ENCODE results near the gene EXOC6.
"Not testable (repeated sequence)": the region's sequence is repeated elsewhere in the genome, so short reads cannot be mapped to it uniquely, and the experiment has no call there.

Gene EXOC6

DNA sequence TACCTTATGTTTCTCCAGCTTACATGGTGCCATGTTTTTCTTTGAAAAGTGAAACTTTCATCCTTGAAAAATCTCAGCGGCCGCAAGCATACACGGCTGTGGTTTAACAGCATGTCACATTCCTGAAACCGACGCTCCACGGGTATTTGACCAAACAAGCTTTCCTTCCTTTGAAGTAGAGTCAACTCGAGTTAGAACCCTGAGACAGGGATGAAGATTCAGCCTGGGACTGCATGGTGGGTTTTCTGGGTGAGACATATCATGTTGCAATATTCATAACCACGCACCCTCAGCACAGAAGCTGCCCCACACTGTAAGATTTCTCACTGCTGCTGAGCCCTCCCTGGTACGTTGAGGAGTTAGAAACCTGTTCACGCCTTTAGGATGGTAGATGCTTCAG lies 233.5 kb downstream of the EXOC6 start:
- DNase-seq = no peak

DNA sequence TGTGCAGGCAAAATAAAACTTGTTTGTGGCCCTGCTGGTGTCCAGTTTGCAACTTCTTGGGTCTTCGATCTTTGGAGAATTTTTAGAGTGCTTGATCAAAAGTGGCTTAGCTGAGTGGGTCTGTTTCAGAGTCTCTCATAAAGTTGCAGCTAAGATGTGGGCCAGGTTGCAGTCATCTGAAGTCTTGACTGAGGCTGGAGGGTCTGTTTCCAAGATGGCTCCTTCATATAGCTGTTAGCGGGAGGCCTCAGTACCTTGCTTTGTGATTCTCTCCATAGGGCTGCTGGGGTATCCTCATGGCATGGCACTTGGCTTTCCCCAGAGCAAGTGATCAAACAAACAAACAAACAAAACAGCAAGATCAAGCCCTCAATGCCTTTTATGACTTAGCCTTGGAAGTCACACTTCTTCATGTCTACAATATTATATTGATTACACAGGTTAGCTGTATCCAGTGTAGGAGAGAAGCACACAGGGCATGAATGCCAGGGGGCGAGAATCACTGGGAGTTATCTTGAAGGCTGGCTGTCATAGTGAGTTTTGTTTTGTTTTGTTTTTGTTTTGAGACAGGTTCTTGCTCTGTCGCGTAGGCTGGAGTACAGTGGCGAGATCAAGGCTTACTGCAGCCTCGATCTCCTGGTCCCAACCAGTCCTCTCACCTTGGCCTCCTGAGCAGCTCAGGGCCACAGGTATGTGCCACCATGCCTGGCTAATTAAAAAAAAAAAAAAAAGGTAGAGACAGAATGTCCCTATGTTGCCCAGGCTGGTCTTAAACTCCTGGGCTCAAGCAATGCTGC lies 235.6 kb downstream of the EXOC6 start:
- no peak for DNase-seq

DNA sequence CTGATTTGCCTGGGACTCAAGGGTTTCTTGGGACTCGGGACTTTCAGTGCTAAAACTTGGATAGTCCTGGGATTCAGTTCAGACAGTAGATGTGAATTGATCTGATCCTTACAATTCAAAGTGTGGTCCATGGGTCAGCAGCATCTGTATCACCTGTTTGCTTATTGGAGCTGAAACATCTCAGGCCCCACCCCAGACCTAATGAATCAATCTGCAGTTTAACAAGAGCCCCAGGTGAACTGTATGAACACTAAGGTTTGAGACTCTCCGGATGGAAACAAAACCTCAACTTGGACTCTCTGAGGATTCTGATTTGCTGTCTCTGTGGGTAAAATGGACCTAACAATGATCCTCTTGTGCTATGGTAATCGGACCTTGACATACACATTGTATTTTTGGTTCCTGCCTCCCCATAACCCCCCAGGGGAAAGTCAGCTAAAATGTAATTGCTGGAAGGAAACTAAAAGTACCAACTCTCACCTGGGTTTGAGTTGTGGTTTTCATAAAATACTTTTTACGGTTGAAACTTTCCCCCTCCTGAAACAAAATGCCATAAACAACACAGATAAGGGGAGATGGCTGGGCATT lies 237.0 kb downstream of the EXOC6 start:
- no peak for DNase-seq

DNA sequence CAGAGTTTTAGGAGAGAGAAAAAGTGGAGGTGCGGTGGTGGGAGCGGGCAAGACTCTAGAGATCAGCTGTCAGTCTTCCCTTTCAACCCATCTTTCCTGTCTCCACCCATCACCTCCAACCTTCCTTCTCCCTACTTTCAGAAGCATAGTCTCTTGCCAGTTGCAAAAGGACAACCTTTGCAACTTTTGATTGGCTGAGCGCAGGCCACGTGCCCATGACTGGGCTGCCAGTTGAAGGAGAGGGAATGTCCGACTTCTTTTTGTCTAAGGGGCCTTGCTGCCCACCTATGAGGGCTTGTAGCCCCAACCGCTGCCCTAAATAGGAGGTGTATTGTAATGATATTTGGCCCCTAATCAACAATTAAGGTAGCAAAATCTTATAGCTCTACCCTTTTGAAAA lies 238.0 kb downstream of the EXOC6 start:
- no peak for DNase-seq

DNA sequence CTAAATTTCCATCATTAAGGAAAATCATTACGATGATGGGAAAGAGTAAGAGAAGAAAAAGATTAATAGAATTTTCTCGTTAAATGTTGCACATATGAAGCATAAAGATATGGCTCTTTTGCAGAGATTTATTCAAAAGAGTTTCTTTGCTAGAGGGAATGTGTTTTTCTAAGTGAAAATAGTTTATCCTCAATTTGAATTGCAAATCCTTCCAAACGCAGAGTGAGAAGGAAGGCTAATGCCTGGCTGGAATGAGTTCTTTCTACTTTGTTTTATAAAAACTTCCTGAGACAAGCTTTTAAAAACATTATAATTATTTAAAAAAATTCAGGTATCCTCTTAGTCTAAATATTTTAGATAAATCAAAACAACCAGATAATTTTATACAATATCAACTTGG lies 239.5 kb downstream of the EXOC6 start:
- DNase-seq = no peak

DNA sequence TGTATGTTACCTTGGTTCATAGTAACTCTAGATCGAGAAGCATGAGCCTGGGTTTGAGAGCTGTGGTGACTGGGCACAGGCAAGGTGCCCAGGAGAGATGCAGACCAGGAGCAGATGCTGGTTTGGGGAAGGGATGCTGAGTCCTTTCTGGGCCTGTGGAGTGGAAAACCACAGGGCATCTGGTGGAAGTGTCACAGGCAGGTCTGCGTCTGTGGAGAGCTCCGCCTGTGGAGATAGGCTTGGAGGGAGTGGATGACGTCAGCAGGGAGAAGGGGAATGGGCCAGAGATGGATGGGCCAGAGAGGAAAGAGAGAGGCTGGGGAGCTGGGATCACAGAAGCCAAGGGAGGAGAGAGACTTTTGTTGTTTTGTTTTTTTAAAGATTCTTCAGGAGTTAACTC lies 240.1 kb downstream of the EXOC6 start:
- DNase-seq = no peak

DNA sequence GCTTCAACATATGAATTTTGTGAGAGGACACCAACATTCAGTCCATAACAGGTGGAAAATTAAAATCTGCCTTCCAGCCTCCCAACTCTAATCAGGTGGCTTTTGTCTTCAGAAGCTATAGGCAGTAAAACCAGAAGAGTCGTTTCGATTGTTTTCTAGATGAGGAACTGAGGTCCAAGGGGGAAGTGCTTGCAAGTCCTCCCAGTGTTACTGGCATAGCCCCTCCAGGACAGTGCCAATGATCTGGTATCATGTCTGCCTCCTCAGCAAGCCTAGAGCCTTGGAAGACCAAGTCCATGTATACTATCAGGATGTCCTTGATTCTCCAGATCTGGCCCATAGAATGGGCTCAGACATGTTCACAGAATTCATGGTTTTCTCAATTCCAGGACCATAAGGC lies 242.3 kb downstream of the EXOC6 start:
- DNase-seq = no peak

DNA sequence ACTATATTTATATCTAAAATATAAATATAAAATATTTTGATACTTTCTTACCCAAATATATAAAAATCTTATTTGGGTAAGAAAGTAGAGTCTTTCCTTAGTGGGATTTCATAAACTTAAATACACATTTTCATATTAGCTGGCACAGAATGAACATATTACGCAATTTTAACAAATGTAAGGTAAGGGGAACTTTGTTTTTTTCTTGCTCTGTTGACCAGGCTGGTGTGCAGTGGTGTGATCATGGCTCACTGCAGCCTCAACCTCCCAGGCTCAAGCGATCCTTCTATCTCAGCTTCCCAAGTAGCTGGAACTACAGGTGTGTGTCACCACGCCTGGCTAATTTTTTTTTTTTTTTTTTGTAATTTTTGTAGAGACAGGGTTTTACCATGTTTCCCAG lies 243.6 kb downstream of the EXOC6 start:
- DNase-seq = no peak

DNA sequence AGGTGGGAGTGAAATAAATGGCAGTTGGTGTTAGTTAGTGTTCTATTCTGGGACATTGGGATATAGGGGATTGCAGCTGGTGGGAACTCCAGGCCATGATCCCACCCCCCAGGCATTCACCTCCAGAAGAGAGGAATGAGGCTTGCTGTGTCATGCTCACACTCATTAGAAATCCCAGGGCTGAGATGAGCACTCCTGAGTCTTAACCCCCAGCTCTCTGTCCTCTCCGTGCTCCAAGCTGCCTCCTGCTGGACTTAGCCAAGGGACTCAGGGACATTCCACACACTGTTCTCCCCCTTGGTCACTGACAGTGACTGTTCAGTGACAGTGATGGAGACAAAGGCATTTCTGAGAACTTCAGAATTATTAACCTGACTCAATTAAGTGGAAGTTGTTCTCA lies 246.9 kb downstream of the EXOC6 start:
- no peak for DNase-seq

DNA sequence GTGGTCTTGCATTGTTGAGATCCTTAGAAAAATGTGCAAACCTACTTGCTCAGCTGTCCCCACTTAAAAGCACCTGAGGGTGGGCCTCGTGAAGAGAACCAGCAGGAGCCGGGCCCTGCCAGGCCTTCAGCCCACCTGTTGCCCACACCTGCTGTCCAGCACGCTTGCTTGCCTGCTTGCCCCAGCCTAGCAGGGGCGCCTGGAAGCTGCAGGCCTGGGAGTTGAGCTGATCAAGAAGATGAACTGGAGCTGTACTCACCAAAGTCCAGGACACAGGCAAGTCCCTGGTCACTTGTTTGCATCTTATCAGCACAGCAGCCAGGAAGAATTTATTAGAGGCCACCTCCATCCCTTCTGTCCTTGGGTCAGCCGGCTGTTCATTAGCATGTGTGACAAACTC lies 248.6 kb downstream of the EXOC6 start:
- no peak for DNase-seq

DNA sequence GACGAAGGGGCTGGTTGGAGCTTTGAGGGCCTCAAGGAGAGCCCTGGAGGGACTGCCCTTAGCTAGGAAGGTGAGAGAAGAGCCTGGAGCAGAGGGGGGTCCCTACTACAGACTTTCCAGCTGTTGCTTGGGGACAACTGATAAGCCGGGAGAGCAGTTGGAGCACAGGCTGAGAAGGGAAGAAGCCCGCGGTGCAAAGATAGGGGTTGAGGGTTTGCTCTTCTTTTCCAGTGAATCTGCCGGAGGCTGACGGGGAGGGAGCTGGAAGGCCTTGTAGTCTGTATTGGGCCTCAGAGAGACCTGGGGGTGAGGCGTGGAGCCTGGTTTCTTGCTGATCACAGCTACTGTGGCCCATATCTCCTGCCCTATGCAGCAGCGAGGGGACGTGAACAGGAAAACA lies 249.1 kb downstream of the EXOC6 start:
- DNase-seq = no peak

DNA sequence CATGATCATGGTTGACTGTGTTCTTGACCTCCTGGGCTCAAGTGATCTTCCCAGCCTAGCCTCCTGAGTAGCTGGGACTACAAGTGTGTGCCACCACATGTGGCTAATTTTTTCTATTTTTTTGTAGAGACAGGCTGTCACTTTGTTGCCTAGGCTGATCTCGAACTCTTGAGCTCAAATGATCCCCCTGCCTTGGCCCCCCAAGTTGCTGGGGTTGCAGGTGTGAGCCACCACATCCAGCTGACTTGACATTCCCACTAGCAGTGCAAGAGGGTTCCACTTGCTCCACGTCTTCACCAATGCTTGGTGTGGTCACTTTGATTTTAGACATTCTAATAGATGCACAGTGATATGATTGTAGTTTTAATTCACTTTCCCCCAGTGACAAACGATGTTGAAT lies 250.5 kb downstream of the EXOC6 start:
- DNase-seq = no peak

DNA sequence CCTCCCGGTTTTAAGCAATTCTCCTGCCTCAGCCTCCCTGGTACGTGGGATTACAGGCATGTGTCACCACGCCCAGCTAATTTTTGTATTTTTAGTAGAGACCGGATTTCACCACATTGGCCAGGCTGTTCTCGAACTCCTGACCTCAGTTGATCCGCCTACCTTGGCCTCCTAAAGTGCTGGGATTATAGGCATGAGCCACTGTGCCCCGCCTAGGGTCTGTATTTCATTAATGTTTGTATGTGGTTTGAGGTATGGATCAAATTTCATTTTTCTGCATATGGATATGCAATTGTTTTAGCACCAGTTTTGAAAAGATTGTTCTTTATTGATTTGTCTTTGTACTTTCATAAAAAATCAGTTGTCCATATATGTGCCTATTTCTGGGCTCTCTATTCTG lies 251.3 kb downstream of the EXOC6 start:
- DNase-seq = no peak

DNA sequence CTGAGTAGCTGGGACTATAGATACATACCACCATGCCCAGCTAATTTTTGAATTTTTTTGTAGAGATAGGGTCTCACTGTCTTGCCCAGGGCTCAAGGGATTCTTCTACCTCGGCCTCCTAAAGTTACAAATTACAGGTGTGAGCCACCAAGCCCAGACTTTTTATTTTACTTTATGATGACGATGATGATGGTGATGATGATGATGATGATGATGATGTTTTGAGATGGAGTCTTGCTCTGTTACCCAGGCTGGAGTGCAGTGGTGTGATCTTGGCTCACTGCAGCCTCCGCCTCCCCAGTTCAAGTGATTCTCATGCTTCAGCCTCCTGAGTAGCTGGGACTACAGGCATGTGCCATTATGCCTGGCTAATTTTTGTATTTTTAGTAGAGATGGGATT lies 252.8 kb downstream of the EXOC6 start:
- not testable (repeated sequence) for DNase-seq

DNA sequence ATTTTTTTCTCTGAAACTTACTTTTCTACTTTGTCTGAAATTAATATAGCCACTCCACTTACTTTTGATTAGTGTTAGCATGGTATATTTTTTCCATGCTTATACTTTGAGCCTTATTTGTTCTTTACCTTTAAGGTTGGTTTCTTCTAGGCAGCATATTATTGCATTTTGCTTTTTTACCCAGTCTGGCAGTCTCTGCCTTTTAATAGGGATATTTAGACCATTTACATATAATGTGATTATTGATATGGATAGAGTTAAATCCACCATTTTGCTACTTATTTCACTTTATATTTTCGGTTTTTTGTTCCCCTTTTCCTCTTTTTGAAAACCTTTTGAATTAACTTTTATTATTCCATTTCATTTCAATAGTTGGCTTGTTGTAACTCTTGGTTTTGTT lies 255.6 kb downstream of the EXOC6 start:
- no peak for DNase-seq

DNA sequence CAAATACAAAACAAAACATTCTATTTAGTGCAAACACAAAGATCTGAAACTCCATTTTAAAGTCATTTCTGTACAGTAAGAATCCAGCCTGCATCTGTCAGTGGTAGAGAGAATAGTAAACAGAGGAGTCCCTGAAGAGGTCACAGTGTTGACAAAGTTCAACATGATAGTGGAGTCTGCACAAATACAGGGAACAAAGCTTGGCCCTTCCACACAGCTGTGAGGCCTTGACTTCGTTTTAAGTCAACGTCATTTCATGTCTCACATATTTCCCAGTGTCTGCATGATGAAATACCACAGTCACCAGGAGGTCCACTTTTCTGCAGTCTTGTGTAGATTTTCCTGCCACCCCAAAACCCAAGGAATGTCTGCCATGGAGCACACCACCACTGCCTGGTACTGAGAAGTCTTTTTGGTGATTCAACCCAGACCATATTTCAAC lies 258.3 kb downstream of the EXOC6 start:
- no peak for DNase-seq
